Stimulated activated naive CD4-positive, alpha-beta T cell treated with Interleukin-2 at 50 U/mL for 16 hours (primary cell): Measurements from ENCODE around the gene GPRASP2.

Experiments
- DNase-seq: peaks from one replicate; lab custom pipeline; 2025; lab: John Stamatoyannopoulos, UW

Gene GPRASP2

DNA sequence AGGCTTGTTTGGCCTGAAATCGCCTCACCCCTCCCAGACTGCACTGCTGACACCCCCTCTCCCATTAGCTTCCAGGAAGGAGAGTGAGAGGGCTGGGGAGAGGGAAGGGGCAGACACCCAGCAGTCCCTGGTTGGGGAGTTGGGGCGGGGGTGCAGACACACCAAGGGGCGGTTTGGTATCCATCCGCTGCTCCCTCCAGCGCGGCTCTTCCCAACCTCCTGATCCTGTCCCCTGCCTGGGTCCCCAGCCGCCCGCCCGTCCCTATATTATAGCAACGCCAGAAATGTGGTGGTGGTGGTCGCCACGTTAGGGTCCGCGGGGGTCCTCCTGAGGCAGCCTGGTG lies 33.2 kb downstream of the GPRASP2 start:
- no peak for DNase-seq

- no peak for DNase-seq
These were observed 33.8 kb downstream of the GPRASP2 start for GRCh38 chrX:102745857-102746584.

GRCh38 chrX:102765217-102765616 lies 53.0 kb downstream of the GPRASP2 start:
- no peak for DNase-seq

DNA sequence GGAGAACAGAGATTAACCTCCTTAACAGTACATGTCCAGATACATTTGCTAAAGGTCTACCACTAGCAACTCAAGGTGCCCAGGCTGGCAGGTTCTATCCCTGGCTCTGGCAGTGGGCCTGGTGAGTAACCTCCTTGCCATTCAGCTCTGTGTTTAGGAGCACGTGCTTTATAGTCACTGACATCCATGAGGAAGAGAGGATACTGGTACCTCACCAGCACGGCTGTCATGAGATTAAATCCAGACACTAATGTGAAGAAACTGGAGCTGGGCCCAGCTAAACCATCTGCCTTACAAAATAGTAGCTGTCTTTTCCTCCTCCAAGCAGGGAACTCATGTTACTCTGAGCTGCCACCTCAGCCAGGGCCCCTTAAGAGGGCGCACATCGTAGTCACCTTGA lies 53.6 kb downstream of the GPRASP2 start:
- DNase-seq: no peak

DNA sequence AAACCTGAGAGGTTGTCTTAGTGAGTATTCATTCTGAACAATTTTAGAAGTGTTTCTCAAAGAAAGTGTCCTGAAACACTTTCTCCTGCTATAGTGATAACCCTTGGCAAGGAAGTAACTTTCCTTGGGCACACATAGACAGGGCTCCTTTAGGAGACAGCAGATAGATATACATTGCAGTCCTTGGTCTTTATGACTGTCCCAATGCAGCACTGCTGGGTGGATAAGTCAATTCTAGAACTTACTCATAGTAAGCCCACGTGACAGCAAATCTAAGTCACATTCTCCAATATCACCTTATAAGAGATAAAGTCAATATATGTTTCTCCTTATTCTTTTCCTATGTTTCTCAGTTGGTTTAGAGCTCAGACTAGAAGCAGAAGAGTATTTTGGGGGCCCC lies 55.0 kb downstream of the GPRASP2 start:
- DNase-seq: no peak
